Suprapubic skin (tissue), 4 donors: Measurements from ENCODE around the gene NFKBIE. TPM values are rescaled to one million over a fixed set of nuclear protein-coding genes. Genes with fewer than 3 reads are reported as not detected.
A peak's percentile ranks its signal among the peaks of the same experiment; 100 is the strongest.

ENCODE experiments used
- DNase-seq, 2 donors: peaks; one replicate each; pipeline ENCODE4 v3.0.0-alpha.2; 2019; ENCODE audit warnings: low spot score in 2 of 2
- H3K27ac ChIP-seq: fragments of 200-600 bp; sonication (generic); one replicate; pipeline ENCODE4 v1.5.1; 2019
- H3K27me3 ChIP-seq: fragments of 200-600 bp; sonication (generic); one replicate; pipeline ENCODE4 v1.5.1; 2019
- H3K36me3 ChIP-seq: fragments of 200-600 bp; sonication (generic); one replicate; pipeline ENCODE4 v1.5.1; 2019
- H3K4me1 ChIP-seq: fragments of 200-600 bp; sonication (generic); one replicate; pipeline ENCODE4 v1.5.1; 2019
- H3K4me3 ChIP-seq: fragments of 200-600 bp; sonication (generic); one replicate; pipeline ENCODE4 v1.5.1; 2019; ENCODE audit warnings: mild to moderate bottlenecking
- H3K9me3 ChIP-seq: fragments of 200-600 bp; sonication (generic); one replicate; pipeline ENCODE4 v1.5.1; 2019
- EP300 ChIP-seq: sonication (generic); formaldehyde crosslinking; IDR thresholded peaks from one replicate; pipeline ENCODE4 v1.6.1; 2017; ENCODE audit warnings: antibody characterized with exemption
- POLR2A ChIP-seq, 2 donors: fragments of 450-650 bp; IDR thresholded peaks; one replicate each; pipeline ENCODE4 v1.6.1; 2017; ENCODE audit warnings: antibody characterized with exemption in 2 of 2, mild to moderate bottlenecking in 2 of 2, moderate library complexity in 2 of 2
- POLR2AphosphoS5 ChIP-seq, 3 donors: sonication (generic); formaldehyde crosslinking; IDR thresholded peaks; one replicate each; pipeline ENCODE4 v1.6.1; 2017; ENCODE audit warnings: antibody characterized with exemption in 3 of 3
- WGBS: methylation state at CpG from one replicate; pipeline ENCODE4 v1.1.5; 2018; 5-methylcytosine and 5-hydroxymethylcytosine counted together
- total RNA-seq, 4 donors: library from RNA; depleted of rRNA; stranded (reverse); fragments of >200 nt; gene quantifications; one replicate each; pipeline ENCODE4 v1.1.0, GENCODE V29; 2016
- TF ChIP-seq, protein P1 (sequence below), 2 donors: fragments of 200-600 bp in 1 of 2; fragments of 450-650 bp in 1 of 2; sonication (generic) in 1 of 2; IDR thresholded peaks; one replicate each; pipeline ENCODE4 v1.5.1; 2016 to 2019; ENCODE audit warnings: antibody characterized with exemption in 2 of 2, mild to moderate bottlenecking in 1 of 2, moderate library complexity in 1 of 2

Gene NFKBIE
- total RNA-seq, 4 donors from 2014 or later: 12.9 to 25.0 (median 16.1) TPM

GRCh38 chr6:44220913-44221290 is 44.4 kb downstream of the NFKBIE start:
- Histone ChIP-seq H3K4me1 (peaks cover 93% of the 10 kb centered on the region), H3K9me3 (no peaks in the 10 kb centered on the region), H3K4me3 (no peak overlapping the region), H3K27me3 (no peaks in the 10 kb centered on the region), H3K27ac (peak overlapping the region; percentile 92), H3K36me3 (no peaks in the 10 kb centered on the region)
- WGBS: 70% methylated on average over 4 of the region's 4 CpGs
- TF ChIP-seq, protein P1, sequence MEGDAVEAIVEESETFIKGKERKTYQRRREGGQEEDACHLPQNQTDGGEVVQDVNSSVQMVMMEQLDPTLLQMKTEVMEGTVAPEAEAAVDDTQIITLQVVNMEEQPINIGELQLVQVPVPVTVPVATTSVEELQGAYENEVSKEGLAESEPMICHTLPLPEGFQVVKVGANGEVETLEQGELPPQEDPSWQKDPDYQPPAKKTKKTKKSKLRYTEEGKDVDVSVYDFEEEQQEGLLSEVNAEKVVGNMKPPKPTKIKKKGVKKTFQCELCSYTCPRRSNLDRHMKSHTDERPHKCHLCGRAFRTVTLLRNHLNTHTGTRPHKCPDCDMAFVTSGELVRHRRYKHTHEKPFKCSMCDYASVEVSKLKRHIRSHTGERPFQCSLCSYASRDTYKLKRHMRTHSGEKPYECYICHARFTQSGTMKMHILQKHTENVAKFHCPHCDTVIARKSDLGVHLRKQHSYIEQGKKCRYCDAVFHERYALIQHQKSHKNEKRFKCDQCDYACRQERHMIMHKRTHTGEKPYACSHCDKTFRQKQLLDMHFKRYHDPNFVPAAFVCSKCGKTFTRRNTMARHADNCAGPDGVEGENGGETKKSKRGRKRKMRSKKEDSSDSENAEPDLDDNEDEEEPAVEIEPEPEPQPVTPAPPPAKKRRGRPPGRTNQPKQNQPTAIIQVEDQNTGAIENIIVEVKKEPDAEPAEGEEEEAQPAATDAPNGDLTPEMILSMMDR (IDR thresholded peaks at IDR 0.05): no peak
- TF ChIP-seq POLR2A (IDR thresholded peaks at IDR 0.05): no peak
- no peak for TF ChIP-seq POLR2AphosphoS5 (IDR thresholded peaks at IDR 0.05)
- TF ChIP-seq EP300: no peak
- DNase-seq: no peak

GRCh38 chr6:44219815-44220784 is 45.3 kb downstream of the NFKBIE start:
- peaks cover 85% of the 10 kb centered on the region for H3K4me1 ChIP-seq
- WGBS: 71% methylated on average over 20 of the region's 28 CpGs
- no peak for DNase-seq
- no peaks in the 10 kb centered on the region for H3K27me3 ChIP-seq
- H3K27ac ChIP-seq: peak overlapping the region; percentile 92
- H3K9me3 ChIP-seq: no peaks in the 10 kb centered on the region
- peak overlapping the region; percentile 54 for H3K4me3 ChIP-seq
- TF ChIP-seq, protein P1 (IDR thresholded peaks at IDR 0.05): no peak
- TF ChIP-seq POLR2A (IDR thresholded peaks at IDR 0.05) (no peak), EP300 (no peak), POLR2AphosphoS5 (IDR thresholded peaks at IDR 0.05) (no peak)
- no peaks in the 10 kb centered on the region for H3K36me3 ChIP-seq

DNA sequence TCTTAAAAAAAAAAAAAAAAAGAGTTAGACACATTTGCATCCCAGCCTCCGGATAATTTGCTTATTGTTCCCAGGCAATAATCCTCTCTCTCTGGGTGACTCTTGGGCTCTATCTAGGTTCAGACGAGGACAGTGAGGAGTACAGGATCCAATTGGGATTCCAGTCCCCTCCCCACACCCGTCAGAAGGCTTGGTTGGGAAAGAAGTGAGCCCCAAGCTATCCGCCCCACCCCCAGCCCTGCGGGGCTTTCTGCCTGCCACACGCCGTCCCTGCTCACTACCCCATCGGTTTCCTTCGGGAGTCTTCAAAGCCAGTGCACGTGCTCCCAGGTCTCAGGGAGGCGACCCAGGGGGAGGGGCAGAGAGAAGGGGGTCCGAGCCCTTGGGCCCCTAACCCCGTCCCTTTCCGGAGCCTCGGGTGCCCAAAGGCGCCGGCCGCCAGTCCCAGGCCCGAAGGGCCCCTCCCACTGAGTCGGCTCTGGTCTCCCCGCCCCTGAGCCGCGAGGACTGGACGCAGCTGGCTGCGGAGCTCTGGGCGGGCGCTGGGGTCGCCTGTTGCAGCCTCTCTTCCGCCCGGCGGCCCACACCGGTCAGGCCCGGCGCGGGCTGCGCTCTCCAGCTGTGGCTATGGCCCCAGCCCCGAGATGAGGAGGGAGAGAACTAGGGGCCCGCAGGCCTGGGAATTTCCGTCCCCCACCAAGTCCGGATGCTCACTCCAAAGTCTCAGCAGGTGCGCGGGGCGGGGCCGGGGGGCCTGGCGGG is 46.1 kb downstream of the NFKBIE start:
- Histone ChIP-seq H3K9me3 (no peaks in the 10 kb centered on the region), H3K36me3 (no peaks in the 10 kb centered on the region), H3K27ac (peak overlapping the region; percentile 92), H3K4me1 (peaks cover 76% of the 10 kb centered on the region), H3K4me3 (peak overlapping the region; percentile 54), H3K27me3 (no peaks in the 10 kb centered on the region)
- TF ChIP-seq POLR2A (IDR thresholded peaks at IDR 0.05): peak in 1 of 2 donors; percentile 61
- no peak for TF ChIP-seq EP300
- TF ChIP-seq POLR2AphosphoS5 (IDR thresholded peaks at IDR 0.05): peak in 1 of 3 donors; percentile 13
- TF ChIP-seq, protein P1 (IDR thresholded peaks at IDR 0.05): no peak
- 6% methylated on average over 11 of the region's 45 CpGs for WGBS
- peak in 1 of 2 donors; percentile 90 for DNase-seq

DNA sequence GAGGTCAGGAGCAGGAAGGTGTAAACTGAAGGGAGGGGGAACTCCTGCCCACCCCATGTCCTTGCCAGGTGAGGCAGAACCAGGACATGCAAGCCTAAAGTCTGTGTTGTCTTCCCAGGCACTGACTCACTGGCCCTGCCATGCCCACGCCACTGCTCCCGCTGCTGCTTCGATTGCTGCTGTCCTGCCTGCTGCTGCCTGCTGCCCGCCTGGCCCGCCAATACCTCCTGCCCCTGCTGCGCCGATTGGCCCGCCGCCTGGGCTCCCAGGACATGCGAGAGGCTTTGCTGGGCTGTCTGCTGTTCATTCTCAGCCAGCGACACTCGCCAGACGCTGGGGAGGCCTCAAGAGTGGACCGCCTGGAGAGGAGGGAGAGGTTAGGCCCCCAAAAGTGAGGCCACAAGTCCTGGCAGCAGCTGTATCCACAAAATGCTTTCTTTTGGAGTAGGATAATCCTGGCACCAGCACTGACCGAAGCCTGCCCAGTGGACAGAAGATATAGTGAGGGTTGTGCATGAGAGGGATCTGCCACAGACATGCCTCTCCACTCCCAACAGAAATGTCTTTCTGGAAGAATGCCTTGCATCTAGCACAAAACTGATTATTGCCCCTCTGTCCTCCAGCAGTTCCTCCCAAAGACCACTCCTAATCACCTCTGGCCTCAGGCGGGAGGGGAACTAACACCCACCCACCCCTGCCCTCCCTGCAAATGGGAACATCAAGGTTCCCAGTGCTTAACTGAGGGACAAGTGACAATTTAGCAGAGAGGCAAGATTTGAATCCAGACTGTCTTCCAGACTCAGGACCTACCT is 47.8 kb downstream of the NFKBIE start:
- TF ChIP-seq EP300 (no peak), POLR2AphosphoS5 (IDR thresholded peaks at IDR 0.05) (no peak)
- 75% methylated on average over 16 of the region's 16 CpGs for WGBS
- Histone ChIP-seq H3K4me3 (no peak overlapping the region), H3K4me1 (peaks cover 59% of the 10 kb centered on the region), H3K36me3 (no peaks in the 10 kb centered on the region), H3K27me3 (no peaks in the 10 kb centered on the region), H3K9me3 (no peaks in the 10 kb centered on the region), H3K27ac (peak overlapping the region; percentile 92)
- DNase-seq: peak in 1 of 2 donors; percentile 73

DNA sequence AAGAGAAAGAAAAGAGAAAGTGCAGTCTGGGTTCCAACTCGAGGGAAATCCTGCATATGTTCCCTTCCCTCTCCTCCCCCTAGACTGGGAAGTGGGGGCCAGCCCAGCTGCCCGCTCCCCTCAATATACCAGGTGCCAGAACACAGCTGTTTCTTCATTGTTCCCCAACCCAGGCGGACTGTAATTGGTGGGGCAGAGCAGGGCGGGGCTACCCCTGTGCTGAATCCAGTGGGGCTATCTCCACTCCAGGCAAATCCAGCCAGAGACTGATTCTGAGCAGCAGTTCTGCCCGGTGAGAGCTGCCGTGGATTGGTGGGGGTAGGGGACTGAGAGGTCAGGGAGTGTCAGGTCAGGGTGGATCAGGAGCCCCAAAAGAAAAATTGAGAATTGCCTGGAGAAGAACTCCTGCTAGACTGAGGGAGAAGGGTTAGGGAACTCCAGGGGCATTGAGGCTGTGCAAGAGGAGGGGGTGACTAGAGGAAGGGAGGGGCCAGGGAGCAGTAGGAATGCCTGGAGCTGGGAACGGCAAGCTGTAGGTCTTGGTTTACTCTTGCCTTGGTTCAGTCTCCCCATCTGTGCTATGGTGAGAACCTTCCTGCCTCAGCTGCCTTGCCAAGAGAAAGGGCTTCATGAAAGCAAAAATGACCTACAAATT is 48.5 kb downstream of the NFKBIE start, which contains the start of gene MYMX:
Gene MYMX, plus strand, starts transcription at position 250 of the 655 bp plus-strand sequence. CDS start 546 bp downstream, outside the sequence.
- peak in 1 of 2 donors; percentile 67 for DNase-seq
- Histone ChIP-seq H3K4me1 (peaks cover 52% of the 10 kb centered on the region), H3K4me3 (no peak within 1 kb of the TSS), H3K27me3 (no peaks in the 10 kb centered on the region), H3K27ac (peak within 1 kb of the TSS; percentile 43), H3K36me3 (no peaks in the 10 kb centered on the region), H3K9me3 (no peaks in the 10 kb centered on the region)
- TF ChIP-seq, protein P1 (IDR thresholded peaks at IDR 0.05): no peak
- TF ChIP-seq EP300: no peak
- TF ChIP-seq POLR2A (IDR thresholded peaks at IDR 0.05): no peak
- TF ChIP-seq POLR2AphosphoS5 (IDR thresholded peaks at IDR 0.05): no peak
- WGBS: 29% methylated on average over 7 of the region's 7 CpGs
